H9 (cell line): Measurements from ENCODE around the gene CDC14A. TPM values are rescaled to one million over a fixed set of nuclear protein-coding genes. Genes with fewer than 3 reads are reported as not detected.

Experiments
- DNase-seq: peaks from one replicate; pipeline ENCODE4 v3.0.0-alpha.2; 2017
- H2AFZ ChIP-seq: one replicate; pipeline ENCODE4 v1.6.1; 2013; ENCODE audit warnings: mild to moderate bottlenecking, low read length, control low read depth, moderate library complexity
- H2AK5ac ChIP-seq: 2 replicates; pipeline ENCODE4 v1.6.1; 2013; ENCODE audit warnings: low read length, control low read depth, mixed read lengths; ENCODE audit not compliant: insufficient read length
- H2BK120ac ChIP-seq: one replicate; pipeline ENCODE4 v1.6.1; 2013; ENCODE audit warnings: low read depth, mild to moderate bottlenecking, low read length, control low read depth, inconsistent platforms; ENCODE audit not compliant: poor library complexity, severe bottlenecking
- H2BK12ac ChIP-seq: 2 replicates; pipeline ENCODE4 v1.6.1; 2013; ENCODE audit warnings: low read length, control low read depth, mixed read lengths, low read depth; ENCODE audit not compliant: insufficient read length
- H2BK15ac ChIP-seq: 2 replicates; pipeline ENCODE4 v1.6.1; 2013; ENCODE audit warnings: low read depth, low read length, control low read depth
- H2BK20ac ChIP-seq: one replicate; pipeline ENCODE4 v1.6.1; 2013; ENCODE audit warnings: low read depth, mild to moderate bottlenecking, low read length, control low read depth, inconsistent platforms; ENCODE audit not compliant: poor library complexity, severe bottlenecking
- H2BK5ac ChIP-seq: 2 replicates; pipeline ENCODE4 v1.6.1; 2013; ENCODE audit warnings: low read length, control low read depth, mixed read lengths; ENCODE audit not compliant: insufficient read length
- H3K14ac ChIP-seq: 2 replicates; pipeline ENCODE4 v1.6.1; 2013; ENCODE audit warnings: low read length, control low read depth; ENCODE audit not compliant: insufficient read depth
- H3K18ac ChIP-seq: 2 replicates; pipeline ENCODE4 v1.6.1; 2013; ENCODE audit warnings: low read depth, mild to moderate bottlenecking, mixed read lengths, low read length, control low read depth; ENCODE audit not compliant: insufficient read length
- H3K23ac ChIP-seq: 2 replicates; pipeline ENCODE4 v1.6.1; 2013; ENCODE audit warnings: low read length, control low read depth, mixed read lengths, low read depth; ENCODE audit not compliant: insufficient read length
- H3K23me2 ChIP-seq: 2 replicates; pipeline ENCODE4 v1.6.1; 2013; ENCODE audit warnings: low read depth, mild to moderate bottlenecking, mixed read lengths, low read length, control low read depth; ENCODE audit not compliant: insufficient read length, poor library complexity, severe bottlenecking
- H3K27ac ChIP-seq: 2 replicates; pipeline ENCODE4 v1.5.1; 2013; ENCODE audit warnings: low read length, control low read depth, mixed read lengths, low read depth; ENCODE audit not compliant: insufficient read length
- H3K27me3 ChIP-seq: 2 replicates; pipeline ENCODE4 v1.6.1; 2013; ENCODE audit warnings: low read length, control low read depth, inconsistent platforms; ENCODE audit not compliant: insufficient read depth
- H3K4ac ChIP-seq: 2 replicates; pipeline ENCODE4 v1.6.1; 2013; ENCODE audit warnings: low read depth, mild to moderate bottlenecking, control low read depth, inconsistent platforms, low read length, moderate library complexity
- H3K4me1 ChIP-seq: 2 replicates; pipeline ENCODE4 v1.6.1; 2013; ENCODE audit warnings: low read length, control low read depth, inconsistent platforms; ENCODE audit not compliant: insufficient read depth
- H3K4me2 ChIP-seq: 2 replicates; pipeline ENCODE4 v1.6.1; 2013; ENCODE audit warnings: low read length, control low read depth, mixed read lengths; ENCODE audit not compliant: insufficient read length, insufficient read depth
- H3K56ac ChIP-seq: 2 replicates; pipeline ENCODE4 v1.6.1; 2013; ENCODE audit warnings: low read depth, mild to moderate bottlenecking, mixed read lengths, low read length, control low read depth; ENCODE audit not compliant: insufficient read length
- H3K79me1 ChIP-seq: 2 replicates; pipeline ENCODE4 v1.6.1; 2013; ENCODE audit warnings: low read depth, mild to moderate bottlenecking, moderate library complexity, low read length, control low read depth, inconsistent platforms; ENCODE audit not compliant: insufficient read depth, poor library complexity, severe bottlenecking
- H3K79me2 ChIP-seq: 2 replicates; pipeline ENCODE4 v1.6.1; 2013; ENCODE audit warnings: low read length, control low read depth, inconsistent platforms; ENCODE audit not compliant: insufficient read depth
- H3K9ac ChIP-seq: 2 replicates; pipeline ENCODE4 v1.6.1; 2013; ENCODE audit warnings: low read length, control low read depth, mixed read lengths; ENCODE audit not compliant: insufficient read length; ENCODE audit errors: extremely low read depth
- H3K9me3 ChIP-seq: one replicate; pipeline ENCODE4 v1.6.1; 2013; ENCODE audit warnings: low read depth, low read length, inconsistent platforms; ENCODE audit not compliant: control insufficient read depth
- H3T11ph ChIP-seq: one replicate; pipeline ENCODE4 v1.6.1; 2013; ENCODE audit warnings: mild to moderate bottlenecking, low read length, control low read depth, inconsistent platforms
- H4K20me1 ChIP-seq: one replicate; pipeline ENCODE4 v1.6.1; 2013; ENCODE audit not compliant: control insufficient read depth, insufficient read length, insufficient read depth
- H4K5ac ChIP-seq: 2 replicates; pipeline ENCODE4 v1.6.1; 2013; ENCODE audit warnings: low read depth, mild to moderate bottlenecking, mixed read lengths, low read length, control low read depth; ENCODE audit not compliant: insufficient read length
- H4K8ac ChIP-seq: replicated peaks from 2 replicates; pipeline ENCODE4 v1.6.1; 2013; ENCODE audit warnings: low read length, control low read depth, mixed read lengths, low read depth; ENCODE audit not compliant: insufficient read length
- H4K91ac ChIP-seq: 2 replicates; pipeline ENCODE4 v1.6.1; 2013; ENCODE audit warnings: low read depth, mild to moderate bottlenecking, moderate library complexity, mixed read lengths, low read length, control low read depth; ENCODE audit not compliant: insufficient read length
- H3K27ac Mint-ChIP-seq, 3 experiments: 2 replicates in 2 of 3; 3 replicates in 1 of 3; pipeline ENCODE4 v1.8.0; 2020 to 2021; ENCODE audit warnings: mixed read lengths in 3 of 3, mild to moderate bottlenecking in 1 of 3, moderate library complexity in 1 of 3
- H3K27me3 Mint-ChIP-seq: 2 replicates; pipeline ENCODE4 v1.8.0; 2021; ENCODE audit warnings: low read depth, mild to moderate bottlenecking, moderate library complexity, mixed read lengths
- H3K36me3 Mint-ChIP-seq, 3 experiments: 2 replicates in 2 of 3; 3 replicates in 1 of 3; pipeline ENCODE4 v1.8.0; 2020 to 2021; ENCODE audit warnings: low read depth in 3 of 3, mixed read lengths in 3 of 3; ENCODE audit not compliant: insufficient read depth in 1 of 3
- H3K4me1 Mint-ChIP-seq, 2 experiments: 2 replicates each; pipeline ENCODE4 v1.8.0; 2020; ENCODE audit warnings: mixed read lengths in 2 of 2
- H3K4me3 Mint-ChIP-seq, 2 experiments: 2 replicates in 1 of 2; 3 replicates in 1 of 2; pipeline ENCODE4 v1.8.0; 2020 to 2021; ENCODE audit warnings: mild to moderate bottlenecking in 2 of 2, mixed read lengths in 2 of 2, moderate library complexity in 1 of 2
- H3K9me3 Mint-ChIP-seq, 2 experiments: 2 replicates in 1 of 2; 3 replicates in 1 of 2; pipeline ENCODE4 v1.8.0; 2020; ENCODE audit warnings: mild to moderate bottlenecking in 2 of 2, mixed read lengths in 2 of 2, moderate library complexity in 1 of 2
- CTCF ChIP-seq: fragments of 200-600 bp; sonication (generic); conservative IDR thresholded peaks from 3 replicates; pipeline ENCODE4 v1.8.0; 2021; ENCODE audit warnings: antibody characterized with exemption, mild to moderate bottlenecking
- WGBS: extraction: QIAGEN DNeasy Blood & Tissue Kit; methylation state at CpG from one replicate; pipeline ENCODE4 v1.1.7; 2013; ENCODE audit warnings: missing lambda C conversion rate, low lambda C conversion rate, mixed read lengths; ENCODE audit not compliant: insufficient read length; ENCODE audit errors: extremely low coverage; 5-methylcytosine and 5-hydroxymethylcytosine counted together
- total RNA-seq: library from RNA; stranded (reverse); gene quantifications from 2 replicates; pipeline ENCODE4 v1.2.1, GENCODE V29; 2021

The CDC14A gene
- total RNA-seq, 1 experiment from 2014 or later = 8.9 TPM

DNA sequence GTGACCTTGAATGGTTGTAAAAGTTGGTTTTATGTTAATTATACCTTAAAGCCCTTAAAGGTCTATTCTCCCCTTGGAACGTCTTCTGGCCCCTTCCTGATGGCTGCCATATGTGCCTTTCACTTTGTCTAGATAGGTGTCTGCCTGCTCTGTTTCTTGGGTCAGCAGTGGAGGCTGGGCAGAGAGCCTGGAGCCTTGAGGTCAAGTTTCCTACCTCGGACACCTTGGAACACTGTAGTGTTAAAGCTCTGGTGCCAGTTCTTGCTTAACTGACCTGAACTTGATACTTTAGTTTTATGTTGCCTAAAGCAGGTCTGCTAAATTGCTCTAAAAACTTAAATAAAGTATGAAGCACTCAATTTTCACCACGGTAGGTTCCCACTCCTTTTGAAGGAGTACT lies 86.5 kb downstream of the CDC14A start:
- no peak overlapping the region for H3T11ph ChIP-seq
- Mint-ChIP-seq H3K4me3 (no peak overlapping the region), H3K27ac (peak overlapping the region in 2 of 3 experiments; percentile 56 to 71; a peak in 3 of 7 replicates), H3K4me1 (peaks cover 33 to 40% of the 10 kb centered on the region in 2 experiments), H3K9me3 (no peaks in the 10 kb centered on the region), H3K36me3 (peaks cover 0 to 8% (median 2%) of the 10 kb centered on the region in 3 experiments; a peak in 2 of 7 replicates), H3K27me3 (no peaks in the 10 kb centered on the region)
- no peak overlapping the region for H3K23ac ChIP-seq
- H2BK120ac ChIP-seq = no peak overlapping the region
- TF ChIP-seq CTCF = no peak
- no peak overlapping the region for H3K9ac ChIP-seq
- no peak overlapping the region for H4K8ac ChIP-seq
- no peak overlapping the region for H3K18ac ChIP-seq
- H3K27ac ChIP-seq = no peak overlapping the region
- H2BK15ac ChIP-seq = no peak overlapping the region
- no peaks in the 10 kb centered on the region for H3K9me3 ChIP-seq
- DNase-seq = no peak
- no peak overlapping the region for H3K14ac ChIP-seq
- H4K91ac ChIP-seq = no peak overlapping the region
- H2AFZ ChIP-seq = no peak overlapping the region
- H3K4ac ChIP-seq = no peak overlapping the region
- H4K20me1 ChIP-seq = no peaks in the 10 kb centered on the region
- no peak overlapping the region for H2BK12ac ChIP-seq
- H2BK5ac ChIP-seq = no peak overlapping the region
- H3K79me1 ChIP-seq = no peaks in the 10 kb centered on the region
- no peak overlapping the region for H3K4me2 ChIP-seq
- H2BK20ac ChIP-seq = no peak overlapping the region
- no peaks in the 10 kb centered on the region for H3K79me2 ChIP-seq
- H3K23me2 ChIP-seq = no peaks in the 10 kb centered on the region
- no CpG with 5 or more reads among the region's 3 CpGs for WGBS
- H3K4me1 ChIP-seq = peaks cover 17% of the 10 kb centered on the region
- no peak overlapping the region for H4K5ac ChIP-seq
- H3K27me3 ChIP-seq = no peaks in the 10 kb centered on the region
- H2AK5ac ChIP-seq = no peak overlapping the region
- H3K56ac ChIP-seq = no peak overlapping the region
